ENCODE results near the gene MYORG.

The MYORG gene

DNA sequence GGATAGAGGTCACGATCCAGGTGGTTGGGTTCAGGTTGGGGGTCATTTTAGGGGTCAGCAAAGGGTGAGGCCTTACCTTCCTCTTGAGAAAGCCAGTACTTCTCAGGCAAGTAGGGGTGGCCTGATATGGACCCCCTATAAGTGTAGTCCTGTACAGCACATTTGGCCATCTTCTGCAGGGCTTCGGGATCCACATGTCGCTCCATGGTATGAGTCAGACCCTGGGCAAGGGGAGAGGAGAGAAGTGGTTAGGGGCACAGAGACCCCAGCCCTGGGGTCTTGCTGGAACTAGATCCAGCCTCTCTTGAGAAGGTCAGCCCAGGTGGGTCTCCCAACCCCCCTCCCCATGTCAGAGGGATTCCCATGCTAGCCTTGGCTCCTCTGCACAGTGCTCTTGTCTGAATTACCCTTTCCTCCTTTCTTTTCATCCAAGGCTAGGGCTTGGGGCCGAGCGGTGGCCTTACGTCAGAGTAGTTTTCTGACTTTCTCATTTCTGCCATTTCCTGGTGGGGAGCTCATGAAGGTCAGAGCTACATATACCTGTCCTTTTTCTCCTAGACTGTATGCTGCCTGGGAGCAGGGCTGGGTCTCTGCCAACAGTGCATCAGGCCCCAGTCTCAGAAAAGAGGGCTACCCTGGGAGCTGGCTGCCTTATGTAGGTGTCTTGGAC is 9.0 kb upstream of the MYORG start:
- in situ Hi-C loops (cut with MboI; ENCODE audit: low sequenced_read_pairs): no loop called here

DNA sequence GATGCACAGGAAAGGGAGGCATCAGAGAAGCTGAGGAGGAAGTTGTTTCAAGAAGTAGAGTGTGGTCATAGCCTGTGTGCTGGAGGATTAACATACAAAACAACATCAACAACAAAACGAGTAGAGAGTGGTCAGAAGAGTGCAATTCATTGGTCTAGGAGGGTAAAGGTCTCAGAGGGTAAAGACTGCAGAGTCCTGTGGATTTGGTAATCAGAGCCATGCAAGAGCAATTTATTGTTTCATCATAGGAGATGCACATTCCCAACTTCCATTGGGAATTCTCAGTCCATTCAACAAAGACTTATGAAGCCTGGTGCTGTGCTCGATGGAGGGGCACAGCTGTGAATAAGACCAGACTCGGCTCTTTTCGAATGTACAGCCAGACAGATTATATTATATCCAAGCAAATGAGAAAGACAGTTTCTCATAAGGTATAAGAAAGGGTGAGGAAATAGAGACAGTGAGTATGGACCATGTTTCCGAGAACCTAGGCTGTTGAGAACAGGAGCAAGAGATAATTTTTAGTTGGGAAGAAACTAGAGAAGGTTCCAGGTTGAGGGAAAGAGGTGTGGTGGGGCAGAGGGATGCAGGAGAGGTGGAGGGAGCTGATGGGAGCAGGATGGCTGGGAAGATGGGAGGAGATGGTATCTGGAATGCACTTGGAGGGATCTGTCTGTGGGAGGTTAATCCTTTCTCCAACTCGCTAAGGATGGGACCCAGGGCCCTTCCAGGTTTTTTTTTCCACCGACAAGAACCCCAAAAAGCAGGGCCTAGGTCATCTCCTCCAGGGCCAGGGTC is 7.9 kb upstream of the MYORG start:
- in situ Hi-C loops (cut with MboI; ENCODE audit: low sequenced_read_pairs): no loop called here

DNA sequence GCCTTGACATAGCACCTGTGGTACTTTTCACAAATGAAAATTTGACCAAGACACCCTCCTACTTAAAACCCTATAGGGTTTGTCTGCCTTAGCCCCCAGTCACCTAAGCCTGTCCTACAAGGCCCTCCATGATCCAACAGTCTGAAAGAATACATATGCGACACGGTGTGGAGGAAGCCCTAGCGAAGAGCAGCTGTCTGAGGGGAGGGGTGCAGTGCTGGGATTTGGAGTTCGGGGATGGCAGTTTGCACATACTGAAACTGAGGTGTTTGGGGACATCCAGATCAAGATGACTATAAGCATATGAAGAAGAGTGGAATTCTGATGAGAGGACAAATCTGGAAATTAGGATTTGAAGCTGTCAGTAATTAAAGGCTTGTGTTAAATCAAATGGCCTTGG is 7.2 kb upstream of the MYORG start:
- in situ Hi-C loops (cut with MboI; ENCODE audit: low sequenced_read_pairs): no loop called here

DNA sequence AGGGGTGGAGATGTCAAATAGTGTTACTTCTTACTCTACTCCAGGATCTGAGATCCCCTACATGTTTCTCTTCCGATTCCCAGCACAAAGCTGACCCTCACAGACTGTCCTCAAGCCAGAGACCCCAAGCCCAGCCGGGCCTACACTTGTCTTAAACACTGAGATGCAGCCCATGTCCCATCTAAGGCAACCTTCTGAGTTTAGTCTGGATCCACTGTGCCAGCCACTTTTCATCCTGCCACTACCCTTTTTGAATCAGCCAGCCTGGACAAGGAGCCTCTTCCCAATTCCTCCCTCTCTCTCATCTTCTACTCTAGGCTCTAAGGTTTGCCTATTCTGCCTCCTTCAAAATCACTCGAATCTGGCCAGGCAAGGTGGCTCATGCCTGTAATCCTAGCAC is 6.2 kb upstream of the MYORG start:
- in situ Hi-C loops (cut with MboI; ENCODE audit: low sequenced_read_pairs): no loop called here

DNA sequence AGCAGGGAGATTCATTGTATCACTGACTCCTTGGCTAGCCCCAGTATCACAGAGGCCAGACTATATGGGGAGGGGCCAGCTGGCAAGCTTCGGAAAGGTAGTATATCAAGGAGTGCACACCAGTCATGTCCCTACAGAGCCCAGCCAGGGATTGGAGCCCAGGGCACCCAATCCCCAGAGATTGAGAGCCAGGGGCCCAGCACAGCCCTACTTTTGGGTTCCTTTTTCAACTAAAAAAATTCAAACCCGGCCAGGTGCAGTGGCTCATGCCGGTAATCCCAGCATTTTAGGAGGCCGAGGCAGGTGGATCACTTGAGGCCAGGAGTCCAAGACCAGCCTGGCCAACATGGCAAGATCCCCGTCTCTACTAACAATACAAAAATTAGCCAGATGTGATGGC is 5.4 kb upstream of the MYORG start:
- in situ Hi-C loops (cut with MboI; ENCODE audit: low sequenced_read_pairs): no loop called here

DNA sequence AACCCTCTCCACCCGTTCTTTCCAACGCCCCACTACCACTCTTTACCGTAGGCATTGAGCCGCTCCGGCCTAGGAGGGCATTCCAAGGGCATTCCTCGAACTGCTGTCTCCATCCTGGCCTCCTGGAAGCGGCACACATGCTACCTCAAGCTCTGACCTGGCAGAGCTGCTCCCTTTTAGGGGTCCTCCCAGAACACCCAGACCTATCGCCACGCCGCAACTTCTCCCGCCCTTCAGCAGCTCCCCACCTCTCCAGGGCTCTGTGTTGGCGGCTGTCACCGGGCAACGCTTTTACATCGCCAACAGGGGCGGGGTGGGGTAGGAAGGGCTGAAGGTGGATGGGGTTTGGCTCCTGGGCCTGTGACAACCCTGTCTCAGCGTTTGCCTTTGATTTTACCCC is 4.6 kb upstream of the MYORG start:
- in situ Hi-C loops (cut with MboI; ENCODE audit: low sequenced_read_pairs): no loop called here

DNA sequence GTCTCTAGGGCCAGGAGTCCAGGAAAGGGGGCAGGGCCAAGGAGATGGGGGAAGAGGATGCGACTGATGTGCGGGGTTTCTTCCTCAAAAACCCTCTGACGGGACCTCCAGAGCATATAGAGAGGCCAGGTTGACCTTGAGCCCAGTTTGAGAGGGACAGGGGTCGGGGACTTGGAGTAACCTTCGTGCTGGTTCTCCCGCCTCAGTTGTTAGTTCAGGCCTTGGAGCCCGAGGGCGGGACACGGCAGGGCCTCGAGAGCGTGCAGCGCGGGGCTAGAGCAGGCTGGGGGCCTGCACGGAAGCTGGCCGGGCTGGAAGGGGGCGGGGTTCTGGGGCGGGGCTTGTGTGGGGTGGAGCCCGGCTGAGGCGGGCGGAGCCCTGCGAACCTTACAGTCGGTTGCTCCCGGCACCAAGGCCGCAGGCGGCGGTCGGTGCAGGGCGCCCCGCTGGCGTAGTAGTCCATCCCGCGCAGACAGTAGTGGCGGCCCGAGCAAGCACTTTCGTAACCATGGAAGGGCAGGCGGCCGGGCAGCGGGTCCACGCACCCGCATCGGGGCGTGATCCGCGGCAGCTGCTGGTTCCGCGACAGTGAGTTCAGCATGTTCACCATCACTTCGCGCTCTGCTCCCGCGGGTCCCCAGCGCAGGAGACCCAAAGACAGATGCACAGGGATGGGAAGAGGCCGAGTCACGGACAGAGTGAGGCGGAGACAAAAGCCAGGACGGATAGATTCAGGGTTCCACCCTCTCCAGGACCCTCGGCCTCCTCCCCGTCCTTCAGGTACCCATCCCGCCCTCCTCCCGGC is 4.0 kb upstream of the MYORG start:
- in situ Hi-C loops (cut with MboI; ENCODE audit: low sequenced_read_pairs): no loop called here

DNA sequence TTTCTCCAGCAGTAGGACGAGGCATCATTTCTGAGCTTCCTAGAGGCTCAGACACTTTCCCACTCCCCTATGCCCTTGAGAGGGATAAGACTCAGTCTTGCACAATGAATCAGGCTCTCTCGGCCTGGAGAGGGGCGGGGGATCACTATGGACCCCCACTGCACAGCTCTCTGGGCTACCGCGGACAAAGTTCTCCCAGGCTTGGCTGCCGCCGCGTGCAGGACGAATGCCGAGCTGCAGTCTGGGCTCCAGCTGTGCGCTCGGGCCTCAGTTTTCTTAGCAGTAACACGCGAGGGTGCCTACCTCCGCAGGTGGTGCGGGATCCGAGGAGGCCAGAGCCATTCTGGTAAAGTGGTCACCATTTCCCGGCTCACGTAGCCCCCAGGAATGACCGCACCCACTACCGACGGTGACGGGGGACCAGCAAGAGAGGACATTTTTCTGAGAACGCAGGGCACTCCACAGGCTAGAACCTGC is 3.4 kb upstream of the MYORG start:
- in situ Hi-C loops (cut with MboI; ENCODE audit: low sequenced_read_pairs): no loop called here

DNA sequence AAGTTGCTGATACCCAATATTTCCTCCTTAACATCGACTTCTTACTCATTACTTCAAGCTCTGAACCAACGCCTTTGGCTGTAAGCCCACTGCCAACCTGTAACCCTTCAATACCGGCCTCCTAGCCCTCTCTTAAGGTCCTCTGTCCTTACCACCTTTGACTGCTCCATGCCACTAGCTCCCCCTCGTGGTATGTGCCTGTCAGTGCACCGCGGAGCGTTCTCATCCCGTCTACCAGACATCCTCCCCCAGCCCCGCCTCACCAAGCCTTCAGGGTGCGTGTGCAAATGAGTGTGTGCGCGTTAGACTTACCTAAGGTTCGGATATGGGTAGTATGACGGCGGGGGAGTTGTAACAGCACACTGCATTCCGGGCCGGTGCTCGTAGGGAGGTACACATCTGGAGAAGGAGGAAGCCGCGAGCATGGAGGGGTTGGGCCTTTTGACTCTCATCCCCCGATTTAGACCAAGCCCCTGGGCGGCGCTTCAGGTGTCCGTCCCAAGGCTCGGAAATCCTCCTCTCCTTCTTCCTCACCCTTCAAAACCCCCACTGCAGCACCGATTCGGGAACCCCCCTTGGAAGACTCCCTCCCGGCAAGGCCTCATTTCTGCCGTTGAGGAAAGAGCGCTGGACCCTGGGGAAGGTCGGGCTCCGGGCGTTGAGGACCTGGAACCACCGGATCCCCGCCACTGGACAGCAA is 2.8 kb upstream of the MYORG start:
- in situ Hi-C loops (cut with MboI; ENCODE audit: low sequenced_read_pairs): no loop called here

DNA sequence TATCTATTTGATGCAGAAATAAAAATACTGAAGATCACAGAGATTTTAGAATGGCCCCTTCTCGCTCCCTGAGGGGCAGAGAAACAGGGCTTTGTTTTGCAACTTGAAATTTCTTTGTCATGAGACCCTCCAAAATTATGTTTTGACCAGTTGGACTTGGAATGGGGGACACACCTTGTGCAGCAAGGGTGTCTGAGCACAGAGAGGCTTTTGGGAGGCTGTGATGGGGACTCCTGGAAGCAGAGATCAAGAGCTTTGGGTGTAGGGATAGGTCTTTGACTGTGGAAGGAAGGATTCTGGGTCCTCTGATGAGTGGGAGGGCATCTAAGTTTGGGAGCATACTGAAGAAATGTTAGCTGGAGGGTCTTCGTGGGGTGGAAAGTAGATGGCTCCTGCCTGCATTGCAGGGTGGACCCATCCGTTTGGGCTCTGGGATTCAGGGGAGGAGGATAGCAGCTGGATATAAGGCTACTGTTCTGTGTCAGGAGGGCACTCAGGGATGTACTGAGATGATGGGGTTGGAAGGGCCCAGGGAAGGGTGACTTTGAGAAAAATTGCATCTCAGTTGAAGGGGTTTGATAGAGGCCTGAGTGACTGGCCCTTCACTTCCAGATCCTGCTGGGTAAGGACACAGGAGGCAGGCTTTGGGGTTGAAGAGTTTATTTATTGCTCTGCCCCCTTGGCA is 1.8 kb upstream of the MYORG start:
- in situ Hi-C loops (cut with MboI; ENCODE audit: low sequenced_read_pairs): no loop called here

DNA sequence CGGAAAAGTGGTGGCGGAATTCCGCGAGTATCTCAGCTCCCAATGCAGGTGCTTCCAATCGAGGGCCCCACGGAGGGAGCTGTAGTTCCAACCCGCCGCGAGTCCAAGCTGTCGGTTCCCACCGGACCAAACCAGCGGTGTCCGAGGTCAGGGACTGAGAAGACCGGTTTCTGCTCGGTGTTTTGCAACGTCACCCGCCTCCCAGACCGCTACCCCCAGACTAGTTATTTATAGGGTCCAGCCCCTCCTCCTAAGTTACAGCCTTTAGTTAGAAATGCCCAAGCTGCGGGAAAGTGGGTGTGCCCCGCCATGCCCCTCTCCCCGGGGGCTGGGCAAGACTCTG is 677 bp upstream of the MYORG start:
- in situ Hi-C loops (cut with MboI; ENCODE audit: low sequenced_read_pairs): no loop called here

DNA sequence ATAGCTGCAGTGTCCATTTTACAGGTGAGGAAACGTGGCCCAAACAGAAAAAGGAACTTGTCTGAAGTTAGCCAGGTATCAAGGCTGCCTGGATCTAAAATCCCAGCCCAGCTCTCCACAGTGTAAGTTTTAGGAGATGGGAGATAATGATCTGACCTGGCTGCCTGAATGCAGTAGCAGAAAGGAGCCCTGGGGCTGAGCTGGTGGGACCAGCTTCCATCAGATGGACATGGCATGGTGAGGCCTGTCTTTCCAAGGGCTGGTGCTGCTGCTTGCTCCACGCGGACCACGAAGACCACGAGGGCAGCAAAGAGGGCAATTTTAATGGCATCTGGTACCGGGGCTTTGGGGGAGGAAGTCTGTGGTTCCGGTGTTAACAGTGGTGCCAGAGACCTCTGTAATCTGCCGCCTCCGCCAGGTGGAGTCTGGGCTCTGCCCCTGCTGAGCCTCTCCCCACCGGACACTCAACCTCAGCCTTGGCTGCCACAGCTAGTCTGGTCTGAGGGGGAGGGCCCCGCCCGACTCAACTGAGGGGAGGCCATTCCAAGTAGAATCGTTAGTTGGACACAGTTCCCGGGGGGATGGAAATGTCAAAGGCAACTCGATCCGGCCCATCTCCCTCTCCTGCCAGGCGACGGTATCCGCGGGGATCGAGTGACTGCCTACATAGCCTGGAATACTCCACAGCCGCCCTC is 650 bp downstream of the MYORG start:
- in situ Hi-C loops (cut with MboI; ENCODE audit: low sequenced_read_pairs): no loop called here

DNA sequence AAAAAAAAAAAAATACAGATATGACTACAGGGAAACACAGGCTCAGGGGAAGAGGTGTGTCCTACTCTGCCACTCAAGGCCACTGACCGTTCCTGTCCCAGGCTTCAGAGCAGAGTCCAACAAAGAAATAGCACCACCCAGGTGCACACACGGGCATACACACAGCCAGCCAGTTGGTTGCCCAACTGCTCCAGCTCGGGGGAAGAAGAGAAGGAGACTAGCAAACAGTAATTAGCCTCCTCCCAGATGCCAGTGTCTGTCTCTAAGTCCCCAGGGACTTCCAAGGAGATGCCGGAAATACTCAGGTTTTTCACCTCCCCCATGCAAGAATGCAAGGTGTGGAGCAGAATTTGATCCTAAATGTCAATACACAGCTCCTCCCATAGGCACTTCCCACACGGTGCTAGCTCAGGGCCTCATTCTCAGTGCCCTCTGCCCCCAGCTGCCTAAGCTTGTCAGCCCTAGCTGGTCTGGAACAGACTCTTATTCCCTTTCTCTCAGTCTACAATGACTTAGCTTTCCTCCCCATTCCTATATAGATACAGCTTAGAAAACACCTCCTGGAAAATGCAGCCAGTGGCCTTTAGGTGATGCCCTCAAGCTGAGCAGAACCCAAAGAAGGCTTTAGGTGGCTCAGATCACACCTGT is 1.7 kb downstream of the MYORG start:
- in situ Hi-C loops (cut with MboI; ENCODE audit: low sequenced_read_pairs): no loop called here

DNA sequence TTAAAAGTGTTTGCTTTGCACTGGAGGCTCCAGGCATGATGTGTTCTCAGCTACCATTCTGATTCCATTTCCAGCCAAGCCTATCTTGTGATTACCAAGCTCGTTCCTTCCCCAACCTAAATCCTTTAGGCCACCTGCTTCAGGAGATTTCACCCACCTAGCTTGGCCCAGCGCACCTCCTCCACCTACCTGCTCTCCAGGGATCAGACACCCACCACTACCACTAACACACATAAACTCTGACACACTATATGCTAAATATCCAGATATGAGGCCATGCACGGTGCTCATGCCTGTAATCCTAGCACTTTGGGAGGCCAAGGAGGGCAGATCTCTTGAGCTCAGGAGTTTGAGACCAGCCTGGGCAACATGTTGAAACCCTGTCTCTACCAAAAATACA is 2.4 kb downstream of the MYORG start:
- in situ Hi-C loops (cut with MboI; ENCODE audit: low sequenced_read_pairs): no loop called here

DNA sequence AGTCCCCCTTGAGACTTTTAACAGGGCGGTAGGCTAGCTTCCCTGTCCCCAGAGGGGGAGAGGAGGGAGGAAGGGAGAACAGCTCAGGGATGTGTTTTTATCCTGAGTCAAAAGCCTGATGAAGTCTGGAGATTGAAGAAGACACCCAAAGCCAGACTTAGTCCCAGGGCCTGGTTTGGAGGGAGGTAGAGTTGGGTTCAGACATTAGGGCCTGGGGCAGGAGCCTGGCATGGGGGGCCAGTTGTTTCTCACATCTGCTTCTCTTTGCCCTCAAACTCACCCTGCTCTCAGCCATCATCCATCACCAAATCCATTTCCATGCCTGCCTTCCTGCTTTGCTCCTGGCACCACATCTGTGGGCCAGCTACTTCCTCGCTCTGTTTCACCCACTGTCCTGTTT is 2.9 kb downstream of the MYORG start:
- in situ Hi-C loops (cut with MboI; ENCODE audit: low sequenced_read_pairs): no loop called here

DNA sequence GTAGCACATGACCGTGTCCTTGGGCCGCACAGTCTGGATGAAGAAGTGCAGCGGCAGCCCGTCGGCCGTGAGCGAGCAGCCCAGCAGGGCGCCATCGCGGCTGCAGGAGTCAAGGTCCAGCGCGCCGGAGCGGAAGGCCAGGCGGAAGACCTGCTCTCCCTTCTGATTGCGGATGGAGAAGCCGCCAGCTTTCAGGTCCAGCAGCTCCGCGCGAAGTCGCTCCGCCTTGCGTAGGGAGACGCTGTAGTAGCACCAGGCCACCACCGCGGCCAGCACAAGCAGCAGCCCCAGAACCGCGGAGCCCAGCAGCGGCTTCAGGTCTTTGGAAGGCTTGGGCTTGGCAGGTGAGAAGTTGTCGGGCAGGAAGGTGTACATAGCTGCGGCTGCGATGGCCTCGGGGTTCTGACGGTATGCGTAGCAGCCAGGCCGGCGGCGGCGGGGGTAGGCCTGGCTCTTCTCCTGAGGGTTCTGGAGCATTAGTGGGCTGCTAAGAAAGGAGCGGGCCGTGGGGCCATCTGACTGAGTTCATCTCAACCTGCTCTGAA is 4.2 kb downstream of the MYORG start:
- in situ Hi-C loops (cut with MboI; ENCODE audit: low sequenced_read_pairs): no loop called here

DNA sequence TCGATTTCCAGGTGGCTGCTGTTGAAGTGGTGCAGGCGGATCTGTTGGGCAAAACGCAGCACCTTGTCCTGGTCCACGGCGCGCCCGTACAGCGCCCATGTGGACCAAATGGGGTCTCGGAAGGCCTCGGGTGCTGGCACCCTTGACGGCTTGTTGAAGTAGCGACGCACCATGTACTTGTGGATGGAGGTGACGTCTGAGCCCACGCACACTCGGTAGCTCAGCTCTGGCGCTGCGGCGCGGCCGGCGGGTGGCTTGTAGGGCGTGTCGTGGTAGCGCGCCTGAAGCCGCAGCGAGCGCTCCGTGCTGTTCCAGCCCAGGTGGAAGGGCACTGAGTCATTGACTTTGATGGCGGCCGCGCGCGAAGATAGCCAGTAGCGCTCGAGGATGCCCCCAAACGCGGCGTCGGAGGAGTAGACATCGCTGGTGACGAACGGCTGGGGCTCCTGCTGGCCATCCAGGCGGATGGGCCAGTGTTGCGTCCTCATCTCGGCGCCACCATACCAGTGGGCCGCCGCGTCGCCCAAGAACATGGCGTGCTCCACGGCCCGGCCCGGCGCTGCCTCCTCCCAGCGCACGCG is 4.7 kb downstream of the MYORG start:
- in situ Hi-C loops (cut with MboI; ENCODE audit: low sequenced_read_pairs): no loop called here

DNA sequence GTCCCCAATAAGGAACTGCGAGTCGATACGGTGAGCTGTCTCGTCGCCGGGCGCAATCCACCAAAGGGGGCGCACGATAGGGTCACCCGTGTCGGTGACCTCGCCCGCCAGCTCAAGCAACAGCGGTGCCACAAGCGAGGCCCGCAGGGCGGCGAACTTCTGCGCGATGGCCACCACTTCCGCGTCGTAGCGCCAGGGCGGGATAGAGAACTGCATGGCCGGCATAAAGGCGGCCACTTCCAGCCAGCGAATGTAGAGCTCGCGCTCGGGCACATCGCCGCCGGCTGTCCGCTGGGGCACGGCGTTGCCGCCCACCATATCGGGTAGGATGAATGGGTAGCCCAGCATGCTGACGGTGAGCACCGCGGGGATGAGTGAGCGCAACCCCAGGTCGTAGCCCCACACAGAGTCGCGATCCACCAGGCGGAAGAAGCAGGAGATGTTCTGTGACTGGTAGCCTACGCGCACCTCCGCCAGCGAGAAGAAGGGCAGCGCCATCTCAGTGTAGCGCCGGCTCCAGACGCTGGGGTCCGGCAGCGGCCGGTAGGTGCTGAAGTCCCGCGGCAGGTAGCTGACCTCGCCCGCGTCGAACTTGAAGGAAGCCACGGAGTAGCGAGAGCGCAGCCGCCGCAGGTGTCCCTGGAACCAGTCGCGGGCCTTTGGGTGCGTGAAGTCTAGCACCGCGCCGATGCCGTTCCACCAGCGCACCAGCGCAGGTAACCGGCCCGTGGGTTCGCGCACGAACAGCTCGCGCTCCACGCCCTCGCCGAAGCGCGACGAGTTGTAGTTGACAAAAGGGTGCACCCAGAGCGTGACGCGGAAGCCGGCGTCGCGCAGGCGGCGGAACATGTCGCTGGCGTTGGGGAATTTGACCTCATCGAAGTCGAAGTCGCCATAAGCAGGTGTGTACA is 5.5 kb downstream of the MYORG start:
- in situ Hi-C loops (cut with MboI; ENCODE audit: low sequenced_read_pairs): no loop called here

Measured in hTERT RPE-1 (cell line).